Neural progenitor cell (in vitro differentiated cells): ENCODE data around the gene CNPY1.

Experiments
- EZH2 ChIP-seq: fragments of 200-600 bp; sonication (generic); IDR thresholded peaks from 2 replicates; pipeline ENCODE4 v1.6.1; 2017; ENCODE audit warnings: antibody characterized with exemption, mild to moderate bottlenecking, moderate library complexity
- EZH2phosphoT487 ChIP-seq: fragments of 200-600 bp; sonication (generic); IDR thresholded peaks from 2 replicates; pipeline ENCODE4 v1.6.1; 2017; ENCODE audit warnings: antibody characterized with exemption
- TF ChIP-seq, protein P1 (sequence below): fragments of 200-600 bp; sonication (generic); IDR thresholded peaks from 2 replicates; pipeline ENCODE4 v1.5.1; 2017; ENCODE audit warnings: antibody characterized with exemption, mild to moderate bottlenecking

GRCh38 chr7:155514296-155514695 is 32.1 kb downstream of the CNPY1 start:
- TF ChIP-seq, protein P1, sequence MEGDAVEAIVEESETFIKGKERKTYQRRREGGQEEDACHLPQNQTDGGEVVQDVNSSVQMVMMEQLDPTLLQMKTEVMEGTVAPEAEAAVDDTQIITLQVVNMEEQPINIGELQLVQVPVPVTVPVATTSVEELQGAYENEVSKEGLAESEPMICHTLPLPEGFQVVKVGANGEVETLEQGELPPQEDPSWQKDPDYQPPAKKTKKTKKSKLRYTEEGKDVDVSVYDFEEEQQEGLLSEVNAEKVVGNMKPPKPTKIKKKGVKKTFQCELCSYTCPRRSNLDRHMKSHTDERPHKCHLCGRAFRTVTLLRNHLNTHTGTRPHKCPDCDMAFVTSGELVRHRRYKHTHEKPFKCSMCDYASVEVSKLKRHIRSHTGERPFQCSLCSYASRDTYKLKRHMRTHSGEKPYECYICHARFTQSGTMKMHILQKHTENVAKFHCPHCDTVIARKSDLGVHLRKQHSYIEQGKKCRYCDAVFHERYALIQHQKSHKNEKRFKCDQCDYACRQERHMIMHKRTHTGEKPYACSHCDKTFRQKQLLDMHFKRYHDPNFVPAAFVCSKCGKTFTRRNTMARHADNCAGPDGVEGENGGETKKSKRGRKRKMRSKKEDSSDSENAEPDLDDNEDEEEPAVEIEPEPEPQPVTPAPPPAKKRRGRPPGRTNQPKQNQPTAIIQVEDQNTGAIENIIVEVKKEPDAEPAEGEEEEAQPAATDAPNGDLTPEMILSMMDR = no peak
- TF ChIP-seq EZH2phosphoT487 (no peak), EZH2 (no peak)
